PC-3 (cell line): ENCODE results near the gene NSMF.

ENCODE experiments used
- EZH2 ChIP-seq: fragments of 300-600 bp; sonication (generic); IDR thresholded peaks from one replicate; pipeline ENCODE4 v1.6.1; 2017; ENCODE audit warnings: antibody characterized with exemption, mild to moderate bottlenecking, low read length; ENCODE audit not compliant: unreplicated experiment
- EZH2phosphoT487 ChIP-seq: fragments of 300-600 bp; sonication (generic); IDR thresholded peaks from 2 replicates; pipeline ENCODE4 v1.6.1; 2018; ENCODE audit warnings: mild to moderate bottlenecking, antibody characterized with exemption, low read length, borderline replicate concordance
- TF ChIP-seq, protein P1 (sequence below): fragments of 300-600 bp; sonication (generic); conservative IDR thresholded peaks from 2 replicates; pipeline ENCODE4 v1.5.1; 2017; ENCODE audit warnings: antibody characterized with exemption, low read depth, mild to moderate bottlenecking, low read length

DNA sequence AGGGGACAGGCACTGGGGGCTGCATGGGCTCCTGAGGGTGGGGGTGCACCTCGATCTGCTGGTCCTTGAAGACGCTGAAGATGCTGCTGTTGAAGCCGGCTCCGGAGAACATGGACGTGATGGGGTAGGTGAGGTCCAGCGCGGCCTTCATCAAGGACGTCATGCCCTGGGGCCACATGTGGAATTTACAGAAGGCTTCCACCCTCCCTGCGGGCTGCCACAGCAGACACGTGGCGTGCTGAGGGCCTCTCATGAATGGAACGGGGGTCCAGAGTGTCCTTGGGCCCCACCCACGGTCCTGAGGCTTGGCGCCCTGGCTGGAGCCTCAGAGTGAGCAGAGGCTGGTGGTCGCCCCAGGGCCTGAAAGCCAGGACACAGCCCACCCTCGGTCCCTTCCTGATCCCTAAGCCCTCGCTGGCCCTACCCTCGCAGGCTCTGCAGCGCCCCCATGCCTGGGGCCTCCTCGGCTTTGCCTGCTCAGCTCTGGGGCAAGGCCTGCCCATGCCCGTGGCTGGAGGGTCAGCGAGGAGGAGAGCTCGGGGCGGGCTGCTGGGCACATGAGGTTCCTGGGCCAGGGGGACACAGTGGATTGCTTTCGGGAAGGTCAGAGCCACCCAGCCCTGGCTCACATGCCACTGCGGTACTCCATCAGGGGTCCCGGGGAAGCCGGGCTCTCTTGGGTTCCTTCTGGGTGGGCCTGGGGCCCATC lies 5.3 kb upstream of the NSMF start:
- TF ChIP-seq, protein P1, sequence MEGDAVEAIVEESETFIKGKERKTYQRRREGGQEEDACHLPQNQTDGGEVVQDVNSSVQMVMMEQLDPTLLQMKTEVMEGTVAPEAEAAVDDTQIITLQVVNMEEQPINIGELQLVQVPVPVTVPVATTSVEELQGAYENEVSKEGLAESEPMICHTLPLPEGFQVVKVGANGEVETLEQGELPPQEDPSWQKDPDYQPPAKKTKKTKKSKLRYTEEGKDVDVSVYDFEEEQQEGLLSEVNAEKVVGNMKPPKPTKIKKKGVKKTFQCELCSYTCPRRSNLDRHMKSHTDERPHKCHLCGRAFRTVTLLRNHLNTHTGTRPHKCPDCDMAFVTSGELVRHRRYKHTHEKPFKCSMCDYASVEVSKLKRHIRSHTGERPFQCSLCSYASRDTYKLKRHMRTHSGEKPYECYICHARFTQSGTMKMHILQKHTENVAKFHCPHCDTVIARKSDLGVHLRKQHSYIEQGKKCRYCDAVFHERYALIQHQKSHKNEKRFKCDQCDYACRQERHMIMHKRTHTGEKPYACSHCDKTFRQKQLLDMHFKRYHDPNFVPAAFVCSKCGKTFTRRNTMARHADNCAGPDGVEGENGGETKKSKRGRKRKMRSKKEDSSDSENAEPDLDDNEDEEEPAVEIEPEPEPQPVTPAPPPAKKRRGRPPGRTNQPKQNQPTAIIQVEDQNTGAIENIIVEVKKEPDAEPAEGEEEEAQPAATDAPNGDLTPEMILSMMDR: no peak
- TF ChIP-seq EZH2 (no peak), EZH2phosphoT487 (no peak)
